ENCODE data around the gene CDC25B. TPM values are rescaled to one million over a fixed set of nuclear protein-coding genes. Genes with fewer than 3 reads are reported as not detected.
A peak's percentile ranks its signal among the peaks of the same experiment; 100 is the strongest.
"Not testable (repeated sequence)": the region's sequence is repeated elsewhere in the genome, so short reads cannot be mapped to it uniquely, and the experiment has no call there.

The CDC25B gene
- total RNA-seq, 1 donor from 2014 or later: 28.8 TPM

DNA sequence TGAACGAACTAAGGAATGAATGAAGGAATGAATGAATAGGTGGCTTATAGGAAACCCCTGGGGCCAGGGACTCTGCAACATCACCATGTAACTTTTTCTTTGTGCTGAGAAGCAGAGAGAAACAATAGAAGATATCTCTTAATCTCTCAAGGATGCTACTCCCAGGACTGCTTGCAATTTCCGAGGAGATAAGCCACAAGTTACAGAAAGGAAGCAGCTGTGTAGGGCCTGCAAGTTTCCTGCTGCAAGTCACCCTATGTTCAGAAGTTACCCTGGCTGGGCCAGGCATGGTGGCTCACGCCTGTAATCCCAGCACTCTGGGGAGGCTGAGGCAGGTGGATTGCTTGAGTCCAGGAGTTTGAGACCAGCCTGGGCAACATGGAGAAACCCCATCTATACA, 43.2 kb downstream of the CDC25B start:
- peak; percentile 50 for DNase-seq

DNA sequence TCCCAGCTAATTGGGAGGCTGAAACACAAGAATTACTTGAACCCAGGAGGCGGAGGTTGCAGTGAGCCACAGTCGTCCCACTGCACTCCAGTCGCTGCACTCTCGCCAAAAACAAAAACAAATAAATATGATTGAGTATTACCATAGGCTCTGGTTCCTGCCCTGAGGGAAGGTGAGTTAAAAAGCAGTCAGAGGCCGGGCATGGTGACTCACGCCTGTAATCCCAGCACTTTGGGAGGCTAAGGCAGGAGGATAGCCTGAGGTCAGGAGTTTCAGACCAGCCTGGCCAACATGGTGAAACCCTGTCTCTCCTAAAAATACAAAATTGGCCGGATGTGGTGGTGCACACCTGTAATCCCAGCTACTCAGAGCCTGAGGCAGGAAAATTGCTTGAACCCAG, 44.1 kb downstream of the CDC25B start:
- not testable (repeated sequence) for DNase-seq

DNA sequence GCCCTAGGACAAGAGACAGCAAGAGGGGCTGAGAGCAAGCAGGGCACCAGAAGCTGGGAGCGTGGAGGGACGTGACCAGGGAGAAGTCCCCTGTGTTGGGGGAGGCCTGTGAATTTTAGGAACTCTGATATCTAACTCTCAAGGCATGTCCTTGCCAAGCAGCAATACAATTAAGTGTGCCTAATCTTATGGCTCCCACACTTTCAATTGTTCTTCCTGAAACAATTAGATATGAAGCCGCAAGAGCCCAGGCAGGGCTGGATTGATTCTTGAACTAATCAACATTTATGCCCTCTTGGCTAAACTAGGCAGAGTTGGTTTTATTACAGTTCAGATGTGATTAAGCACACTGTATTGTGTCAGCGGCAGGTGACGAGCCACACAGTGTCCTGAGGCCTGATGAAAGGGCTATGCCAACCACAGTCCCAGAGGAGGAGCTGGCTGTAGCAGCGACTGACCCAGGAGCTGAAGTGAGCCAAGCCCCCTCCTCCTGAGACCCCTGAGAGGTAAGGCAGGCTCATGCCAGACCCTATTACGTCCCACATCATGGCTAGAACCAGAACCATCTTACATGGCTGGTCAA, 46.3 kb downstream of the CDC25B start:
- DNase-seq: no peak

DNA sequence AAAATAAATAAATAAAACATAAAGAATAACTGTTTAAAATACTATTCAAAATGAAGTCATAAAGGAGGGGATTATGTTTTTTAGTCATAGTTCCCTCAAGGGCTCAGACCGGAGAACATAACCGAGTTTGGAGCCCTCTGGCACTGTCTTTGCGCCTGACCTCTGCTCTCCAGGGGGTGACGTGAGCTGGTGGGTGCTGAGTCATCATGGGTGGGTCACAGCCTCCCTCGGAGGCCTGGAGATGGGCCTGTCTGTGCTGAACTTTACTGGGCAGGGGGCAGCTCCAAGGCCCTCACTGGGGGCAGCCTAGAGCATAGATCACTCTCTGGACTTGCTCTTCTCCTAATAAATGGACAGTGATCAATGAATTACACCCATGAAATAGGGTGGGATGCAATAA, 47.4 kb downstream of the CDC25B start:
- DNase-seq: peak; percentile 25

DNA sequence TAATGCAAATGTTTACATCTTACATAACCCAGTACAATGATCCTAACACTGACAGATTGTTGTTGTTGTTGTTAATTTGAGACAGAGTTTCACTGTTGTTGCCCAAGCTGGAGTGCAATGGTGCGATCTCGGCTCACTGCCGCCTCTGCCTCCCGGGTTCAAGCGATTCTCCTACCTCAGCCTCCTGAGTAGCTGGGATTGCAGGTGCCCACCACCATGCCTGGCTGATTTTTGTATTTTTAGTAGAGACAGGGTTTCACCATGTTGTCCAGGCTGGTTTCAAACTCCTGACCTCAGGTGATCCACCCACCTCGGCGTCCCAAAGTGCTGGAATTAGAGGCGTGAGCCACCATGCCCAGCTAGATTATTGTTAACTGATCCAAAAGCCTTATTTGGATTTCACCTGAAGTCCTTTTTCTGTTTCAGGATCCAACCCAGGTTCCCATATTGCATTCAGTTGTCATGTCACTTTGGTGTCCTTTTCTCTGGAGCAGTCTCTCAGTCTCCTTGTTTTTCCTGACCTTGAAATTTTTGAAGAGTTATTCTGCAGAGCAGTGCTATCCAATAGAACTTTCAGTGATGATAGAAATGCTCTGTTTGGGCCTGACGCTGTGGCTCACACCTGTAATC, 48.0 kb downstream of the CDC25B start:
- not testable (repeated sequence) for DNase-seq

DNA sequence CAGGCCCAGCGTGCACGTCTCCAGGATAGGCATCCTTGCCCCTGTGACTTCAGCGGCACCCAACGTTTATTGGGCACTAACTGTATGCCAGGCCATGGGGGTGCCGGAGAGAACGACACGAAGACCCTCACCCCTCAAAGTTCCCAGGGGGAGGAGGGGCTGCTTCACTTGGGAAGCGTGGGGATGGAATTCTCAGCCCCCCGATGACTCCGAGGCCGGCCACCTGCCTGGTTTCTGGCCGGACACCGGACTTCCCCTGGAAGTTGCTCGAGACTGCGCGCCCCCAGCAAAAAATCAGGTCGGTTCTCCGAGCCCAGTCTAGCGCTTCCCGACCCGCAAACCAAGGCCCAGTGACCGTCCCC, 50.2 kb downstream of the CDC25B start:
- DNase-seq: no peak

DNA sequence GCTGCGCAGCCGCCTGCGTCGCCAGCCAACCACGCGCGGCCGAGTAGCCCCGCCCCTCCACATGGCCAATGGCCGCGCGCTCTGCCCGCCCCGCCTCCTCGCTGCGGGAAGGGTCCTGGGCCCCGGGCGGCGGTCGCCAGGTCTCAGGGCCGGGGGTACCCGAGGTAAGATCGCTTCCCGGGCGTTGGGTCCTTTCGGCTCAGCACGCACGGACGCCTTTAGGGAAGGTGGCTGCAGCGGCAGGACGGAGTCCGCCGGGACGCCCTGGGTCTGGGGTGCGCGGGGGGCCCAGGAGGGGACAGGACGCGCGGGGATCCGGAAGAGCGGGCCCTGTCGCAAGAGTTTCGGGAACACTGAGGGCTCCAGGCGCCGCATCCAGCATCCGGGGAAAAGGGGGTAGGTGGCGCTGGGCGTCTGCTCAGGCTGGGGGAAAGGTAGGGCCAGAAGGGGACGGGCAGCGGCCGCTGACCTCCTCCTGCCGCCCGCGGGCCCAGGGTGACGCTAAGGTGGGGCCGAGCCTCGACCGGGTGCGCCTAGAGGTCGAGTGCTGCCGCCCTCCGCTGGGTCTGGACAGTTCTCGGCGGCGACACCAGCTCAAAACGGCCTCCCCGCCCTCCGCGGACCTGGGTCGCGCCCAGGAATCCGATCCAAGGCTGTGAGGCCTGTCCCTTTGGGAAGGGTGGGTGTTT, 50.8 kb downstream of the CDC25B start, which contains the start of gene MAVS:
Gene MAVS, plus strand, starts transcription at position 95 of the 689 bp plus-strand sequence. CDS start 7,791 bp downstream, outside the sequence.
- peak; percentile 88 for DNase-seq

DNA sequence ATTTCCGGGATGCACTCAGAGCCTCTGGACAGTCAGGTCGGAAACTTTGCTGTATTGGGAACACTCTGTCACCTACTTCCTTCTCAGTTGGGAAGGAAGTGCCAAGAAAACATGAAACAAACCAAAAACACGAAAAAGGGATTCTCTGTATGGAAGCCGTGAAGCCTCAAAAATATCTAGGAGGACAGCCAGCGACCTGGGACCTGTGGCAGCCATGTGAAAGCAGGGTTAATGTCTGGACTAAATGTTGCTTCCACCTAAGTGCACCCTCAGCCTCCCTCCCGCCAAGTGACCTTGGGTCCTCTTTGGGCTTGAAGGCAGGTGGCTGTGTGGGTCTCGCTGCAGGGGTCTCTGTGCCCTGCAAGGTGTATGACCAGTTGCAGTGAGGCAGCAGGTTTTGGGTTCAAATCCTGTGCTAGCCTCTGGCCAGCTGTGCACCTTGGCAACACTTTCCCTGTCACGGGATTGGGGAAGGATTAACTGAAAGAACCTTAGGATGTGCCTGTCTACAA, 51.4 kb downstream of the CDC25B start:
- DNase-seq: peak; percentile 31

DNA sequence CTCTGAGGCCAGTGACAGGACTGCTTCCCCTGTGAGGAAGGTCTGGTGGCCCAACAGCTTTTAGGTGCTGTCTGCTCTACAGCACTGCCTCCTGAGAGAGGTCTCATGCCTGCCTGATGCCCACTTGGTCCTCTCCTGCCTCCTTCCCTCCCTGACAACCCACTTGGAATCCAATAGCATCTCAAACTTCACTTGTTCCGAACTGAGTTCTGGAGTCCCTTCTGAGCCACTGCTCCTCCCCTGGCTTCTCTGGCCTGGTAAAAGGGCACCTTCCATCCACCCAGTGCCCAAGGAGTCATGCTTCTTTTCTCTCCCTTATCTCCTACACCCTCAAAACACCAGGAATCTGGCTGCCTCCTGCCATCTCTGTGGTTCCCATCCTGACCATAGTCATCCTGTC, 52.5 kb downstream of the CDC25B start:
- DNase-seq: no peak

DNA sequence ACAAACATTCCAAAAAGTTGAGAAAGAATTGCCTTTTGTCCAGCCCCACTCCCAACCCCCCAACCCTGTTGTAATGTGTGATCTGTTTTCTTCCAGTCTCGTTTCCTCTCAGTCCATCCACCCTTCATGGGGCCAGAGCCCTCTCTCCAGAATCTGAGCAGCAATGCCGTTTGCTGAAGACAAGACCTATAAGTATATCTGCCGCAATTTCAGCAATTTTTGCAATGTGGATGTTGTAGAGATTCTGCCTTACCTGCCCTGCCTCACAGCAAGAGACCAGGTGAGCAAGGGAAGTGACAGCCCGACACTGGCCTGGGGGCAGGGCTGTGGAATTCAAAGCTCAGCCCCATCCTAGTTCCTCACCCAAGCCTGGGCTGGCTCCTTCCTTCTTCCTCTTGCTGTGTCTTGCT, 58.4 kb downstream of the CDC25B start:
- no peak for DNase-seq

Other genes starting within 250 kb of the CDC25B start
- gene GFRA4, start 132.9 kb upstream of the CDC25B start, total RNA-seq: not detected in 2 replicates
- gene ADAM33, start 114.3 kb upstream of the CDC25B start, total RNA-seq: 0.09 and 0.17 TPM in 2 replicates
- gene SIGLEC1, start 83.7 kb upstream of the CDC25B start, total RNA-seq: not detected in 2 replicates
- 15.1 and 16.7 TPM in 2 replicates for gene HSPA12B, start 63.6 kb upstream of the CDC25B start, total RNA-seq
- gene ADISSP, start 28.6 kb upstream of the CDC25B start, total RNA-seq: 12.1 and 34.7 TPM in 2 replicates
- gene SPEF1, start 14.9 kb upstream of the CDC25B start, total RNA-seq: 0.05 TPM in 1 of 2 replicates, not detected in the other
- 115 and 124 TPM in 2 replicates for gene CENPB, start 9.6 kb upstream of the CDC25B start, total RNA-seq
- gene AP5S1, start 24.2 kb downstream of the CDC25B start, total RNA-seq: 22.3 and 31.6 TPM in 2 replicates
- 21.4 and 35.7 TPM in 2 replicates for gene MAVS, start 50.5 kb downstream of the CDC25B start, total RNA-seq
- 63.3 and 77.8 TPM in 2 replicates for gene PANK2, start 93.1 kb downstream of the CDC25B start, total RNA-seq
- gene RNF24, start 219.2 kb downstream of the CDC25B start, total RNA-seq: 2.9 and 3.3 TPM in 2 replicates